Epithelial cell of esophagus (primary cell): ENCODE results near the gene ZNF575.

ENCODE experiments used
- DNase-seq: peaks from one replicate; pipeline ENCODE4 v3.0.0; 2010; ENCODE audit warnings: low read depth
- H3K4me3 ChIP-seq: 2 replicates; pipeline ENCODE4 v1.5.1; 2011; ENCODE audit warnings: mild to moderate bottlenecking, low read length, control low read depth
- TF ChIP-seq, protein P1 (sequence below): IDR thresholded peaks from 2 replicates; pipeline ENCODE4 v1.5.1; 2011; ENCODE audit warnings: low read depth, mild to moderate bottlenecking, low read length, control low read depth, inconsistent platforms; ENCODE audit not compliant: insufficient read depth; ENCODE audit errors: missing control alignments

Gene ZNF575

DNA sequence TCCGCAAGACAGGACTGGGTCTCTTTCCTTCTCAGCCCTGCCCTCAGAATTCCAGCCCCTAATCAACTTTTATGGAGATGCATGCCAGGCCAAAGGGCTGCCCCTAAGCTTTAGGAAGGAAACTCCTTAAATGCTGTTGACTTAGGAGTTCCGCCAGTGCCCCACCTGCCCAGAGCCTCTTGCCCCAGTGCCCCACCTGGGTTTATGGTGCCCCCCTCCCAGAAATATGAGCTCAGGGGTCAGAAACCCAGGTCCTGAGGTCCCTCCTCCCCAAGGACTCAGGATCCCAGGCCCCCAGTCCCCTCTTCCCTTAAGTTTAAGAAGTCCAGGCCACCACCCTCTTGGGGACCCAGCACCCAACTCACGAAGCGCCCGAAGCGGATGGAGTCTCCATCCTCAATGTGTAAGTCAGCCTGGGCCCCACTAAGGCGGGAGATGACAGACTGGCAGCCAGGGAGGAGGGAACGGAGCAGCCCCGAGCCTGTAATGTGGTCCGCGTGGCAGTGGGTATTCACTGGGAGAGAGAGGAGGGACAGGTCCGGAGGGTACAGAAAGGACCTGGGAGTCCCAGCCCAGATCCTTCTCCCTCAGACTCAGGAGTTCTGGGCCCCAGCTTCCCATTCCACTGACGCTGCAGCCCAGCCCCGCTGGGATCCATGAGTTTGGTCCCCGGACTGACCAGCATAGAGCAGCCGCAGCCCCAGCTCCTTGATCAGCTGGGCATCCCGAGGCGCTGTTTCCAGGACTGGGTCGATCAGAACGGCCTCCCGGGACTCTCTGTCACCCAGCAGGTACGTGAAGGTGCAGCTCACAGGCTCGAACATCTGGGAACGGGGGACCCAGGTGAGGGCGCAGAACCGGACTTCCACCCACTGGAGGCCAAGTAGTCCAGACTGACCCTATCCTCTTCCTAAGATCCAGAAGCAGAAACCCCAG is 6.9 kb upstream of the ZNF575 start:
- TF ChIP-seq, protein P1, sequence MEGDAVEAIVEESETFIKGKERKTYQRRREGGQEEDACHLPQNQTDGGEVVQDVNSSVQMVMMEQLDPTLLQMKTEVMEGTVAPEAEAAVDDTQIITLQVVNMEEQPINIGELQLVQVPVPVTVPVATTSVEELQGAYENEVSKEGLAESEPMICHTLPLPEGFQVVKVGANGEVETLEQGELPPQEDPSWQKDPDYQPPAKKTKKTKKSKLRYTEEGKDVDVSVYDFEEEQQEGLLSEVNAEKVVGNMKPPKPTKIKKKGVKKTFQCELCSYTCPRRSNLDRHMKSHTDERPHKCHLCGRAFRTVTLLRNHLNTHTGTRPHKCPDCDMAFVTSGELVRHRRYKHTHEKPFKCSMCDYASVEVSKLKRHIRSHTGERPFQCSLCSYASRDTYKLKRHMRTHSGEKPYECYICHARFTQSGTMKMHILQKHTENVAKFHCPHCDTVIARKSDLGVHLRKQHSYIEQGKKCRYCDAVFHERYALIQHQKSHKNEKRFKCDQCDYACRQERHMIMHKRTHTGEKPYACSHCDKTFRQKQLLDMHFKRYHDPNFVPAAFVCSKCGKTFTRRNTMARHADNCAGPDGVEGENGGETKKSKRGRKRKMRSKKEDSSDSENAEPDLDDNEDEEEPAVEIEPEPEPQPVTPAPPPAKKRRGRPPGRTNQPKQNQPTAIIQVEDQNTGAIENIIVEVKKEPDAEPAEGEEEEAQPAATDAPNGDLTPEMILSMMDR: no peak
- peak overlapping the region; percentile 83 for H3K4me3 ChIP-seq
- peak; percentile 44 for DNase-seq

DNA sequence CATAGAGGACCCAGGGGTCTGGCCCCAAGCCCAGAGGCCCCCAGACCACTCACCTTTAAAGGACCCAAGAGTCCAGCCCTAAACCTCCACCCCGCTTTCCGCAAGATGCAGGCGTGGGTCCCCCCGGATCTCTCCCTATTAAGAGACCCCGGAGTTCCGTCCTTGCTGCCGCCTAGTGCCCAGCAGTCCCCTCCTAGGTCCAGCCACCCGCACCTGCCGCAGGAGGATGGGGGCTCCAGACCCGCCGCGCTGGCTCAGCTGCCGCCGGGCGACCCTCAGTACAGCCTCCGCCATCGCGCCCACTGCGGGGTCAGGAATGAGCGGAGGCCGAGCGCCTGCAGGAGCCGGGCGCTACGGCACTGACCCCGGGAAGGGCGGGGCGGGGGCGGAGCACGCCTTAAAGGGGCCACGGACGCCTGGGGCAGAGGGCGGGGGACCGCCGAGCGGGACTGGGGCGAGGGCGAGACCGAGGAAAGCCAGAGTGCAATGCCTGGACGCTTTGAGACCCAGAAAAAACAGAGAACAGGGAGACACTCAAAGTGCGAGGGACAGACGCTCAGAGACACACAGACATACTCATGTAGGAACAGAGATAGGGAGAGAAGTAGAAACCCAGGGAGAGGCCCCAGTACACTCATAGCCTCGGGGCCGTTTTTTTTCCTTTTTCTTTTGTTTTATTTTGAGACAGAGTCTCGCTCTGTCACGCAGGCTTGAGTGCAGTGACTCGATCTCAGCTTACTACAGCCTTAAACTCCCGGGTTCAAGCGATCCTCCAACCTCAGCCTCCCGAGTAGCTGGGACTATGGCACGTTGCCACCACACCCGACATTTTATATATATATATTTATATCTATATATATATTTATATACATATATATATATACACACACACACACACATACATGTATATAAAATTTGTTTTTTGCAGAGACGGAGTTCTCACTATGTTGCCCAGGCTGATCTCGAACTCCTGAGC is 5.8 kb upstream of the ZNF575 start, which contains the start of gene ETHE1:
ETHE1 (minus strand) TSS at position 318 of the 976 bp plus-strand sequence; CDS start at position 294, 24 bp downstream.
- TF ChIP-seq, protein P1: no peak
- DNase-seq: peak; percentile 70
- H3K4me3 ChIP-seq: peak within 1 kb of the TSS; percentile 83

DNA sequence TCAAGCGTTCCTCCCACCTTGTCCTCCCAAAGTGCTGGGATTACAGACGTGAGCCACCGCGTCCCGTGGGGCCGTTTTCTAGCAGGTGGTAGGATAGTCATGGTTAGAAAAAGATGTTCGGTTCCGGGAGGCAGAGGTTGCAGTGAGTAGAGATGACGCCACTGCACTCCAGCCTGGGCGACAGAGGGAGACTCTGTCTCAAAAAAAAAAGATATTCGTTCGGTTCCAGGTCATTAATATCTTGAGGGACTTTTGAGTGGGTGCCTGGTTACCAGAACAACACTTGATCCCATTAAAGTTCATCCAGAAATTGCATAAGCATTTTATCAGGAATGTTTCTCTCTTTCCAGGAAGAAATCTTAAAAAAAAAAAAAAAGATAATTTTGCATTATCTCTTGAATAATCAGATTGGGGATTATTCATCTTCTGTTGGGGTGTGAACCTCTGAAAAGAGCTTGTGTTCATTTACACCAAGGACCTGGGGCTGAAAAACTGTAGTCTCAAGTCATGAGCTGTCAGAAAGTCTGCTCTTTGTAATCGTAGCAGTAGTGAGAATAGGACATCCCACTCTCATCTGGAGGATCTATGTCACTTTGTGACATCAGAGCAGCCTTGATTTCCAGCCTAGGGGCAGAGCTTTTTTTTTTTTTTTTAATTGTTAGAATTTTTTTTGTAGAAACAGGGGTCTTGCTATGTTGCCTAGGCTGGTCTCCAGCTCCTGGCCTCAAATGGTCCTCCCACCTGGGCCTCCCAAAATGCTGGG is 4.9 kb upstream of the ZNF575 start:
- H3K4me3 ChIP-seq: no peak overlapping the region
- TF ChIP-seq, protein P1: no peak
- DNase-seq: peak; percentile 37

DNA sequence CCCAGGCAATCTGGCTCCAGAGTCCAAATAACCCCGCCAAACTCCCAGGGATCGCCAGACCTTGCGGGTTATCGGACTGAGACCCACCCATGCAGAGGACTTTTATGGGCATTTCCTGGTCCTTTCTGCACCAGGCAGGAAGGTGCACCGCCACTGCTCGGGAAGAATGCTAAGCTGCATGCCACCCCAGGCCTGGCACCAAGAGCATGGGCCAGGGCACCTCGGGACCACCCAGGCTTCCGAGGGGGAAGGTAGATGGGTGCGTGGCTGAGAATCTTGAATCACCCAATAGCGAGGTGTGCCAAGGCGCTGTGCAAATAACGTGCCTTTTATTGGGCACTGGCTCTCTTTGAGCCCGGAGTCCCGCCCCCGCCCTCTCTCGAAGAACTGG is 422 bp upstream of the ZNF575 start:
- TF ChIP-seq, protein P1: no peak
- H3K4me3 ChIP-seq: peak overlapping the region; percentile 64
- DNase-seq: no peak

DNA sequence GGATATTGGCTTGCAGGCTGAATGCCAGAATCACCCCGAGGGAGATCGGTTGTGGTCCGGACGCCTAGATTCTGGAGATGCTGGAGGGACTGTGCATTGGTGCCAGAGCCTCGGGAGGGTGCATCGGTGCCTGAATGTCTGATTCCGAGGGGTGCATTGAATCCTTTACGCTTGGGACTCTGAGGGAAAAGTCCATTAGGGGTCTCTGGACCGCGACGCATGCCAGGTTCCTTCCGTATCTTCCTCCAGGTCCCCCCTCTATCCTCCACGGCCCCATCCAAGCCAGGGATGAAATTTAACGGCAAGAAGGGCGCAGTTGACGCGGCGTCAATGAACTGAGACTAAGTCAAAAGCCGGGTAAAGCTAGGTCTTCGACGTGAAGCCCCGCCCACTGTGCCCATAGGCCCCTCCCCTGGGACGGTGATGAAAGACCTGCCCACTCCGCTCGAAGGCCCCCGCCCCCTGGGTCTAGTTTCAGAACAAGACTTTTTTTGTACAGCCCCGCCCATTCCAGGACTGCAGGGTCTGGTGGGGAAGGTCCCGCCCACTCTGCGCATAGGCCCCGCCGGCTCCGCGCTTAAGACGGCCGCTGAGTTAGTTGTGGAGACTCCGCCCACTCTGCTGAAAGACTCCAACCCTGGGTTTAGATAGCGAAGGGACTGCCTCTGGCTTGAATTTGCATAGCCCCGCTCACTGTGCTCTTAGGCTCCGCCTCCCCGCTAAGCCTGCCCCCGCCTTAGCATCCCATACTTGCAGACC is 737 bp downstream of the ZNF575 start:
- DNase-seq: peak; percentile 99
- TF ChIP-seq, protein P1: no peak
- peak overlapping the region; percentile 64 for H3K4me3 ChIP-seq
